Neural progenitor cell (in vitro differentiated cells): ENCODE results near the gene BFAR. TPM values are rescaled to one million over a fixed set of nuclear protein-coding genes. Genes with fewer than 3 reads are reported as not detected.
"Not testable (repeated sequence)": the region's sequence is repeated elsewhere in the genome, so short reads cannot be mapped to it uniquely, and the experiment has no call there.

Experiments
- DNase-seq: peaks from one replicate; pipeline ENCODE4 v3.0.0-alpha.2; 2016; ENCODE audit warnings: low spot score
- H2AFZ ChIP-seq: fragments of 200-600 bp; sonication (generic); replicated peaks from 2 replicates; pipeline ENCODE4 v1.6.1; 2016; ENCODE audit warnings: antibody characterized with exemption
- H3F3A ChIP-seq: fragments of 200-600 bp; sonication (generic); 2 replicates; pipeline ENCODE4 v1.6.1; 2016; ENCODE audit warnings: antibody characterized with exemption, low read depth
- H3K27ac ChIP-seq: fragments of 200-600 bp; sonication (generic); 2 replicates; pipeline ENCODE4 v1.5.1; 2016; ENCODE audit warnings: mild to moderate bottlenecking
- H3K27me3 ChIP-seq: fragments of 200-600 bp; sonication (generic); 2 replicates; pipeline ENCODE4 v1.6.1; 2016; ENCODE audit warnings: mild to moderate bottlenecking, moderate library complexity
- H3K36me3 ChIP-seq: fragments of 200-600 bp; sonication (generic); 2 replicates; pipeline ENCODE4 v1.5.1; 2016
- H3K4me1 ChIP-seq: fragments of 200-600 bp; sonication (generic); 2 replicates; pipeline ENCODE4 v1.6.1; 2016; ENCODE audit warnings: mixed run types
- H3K4me2 ChIP-seq: fragments of 200-600 bp; sonication (generic); 2 replicates; pipeline ENCODE4 v1.6.1; 2016
- H3K4me3 ChIP-seq: fragments of 200-600 bp; sonication (generic); 2 replicates; pipeline ENCODE4 v1.5.1; 2016
- H3K79me2 ChIP-seq: fragments of 200-600 bp; sonication (generic); 2 replicates; pipeline ENCODE4 v1.6.1; 2016; ENCODE audit warnings: low read depth
- H3K9ac ChIP-seq: fragments of 200-600 bp; sonication (generic); 2 replicates; pipeline ENCODE4 v1.6.1; 2016
- H3K9me3 ChIP-seq: fragments of 200-600 bp; sonication (generic); 2 replicates; pipeline ENCODE4 v1.5.1; 2016; ENCODE audit warnings: low read depth
- H4K20me1 ChIP-seq: fragments of 200-600 bp; sonication (generic); 2 replicates; pipeline ENCODE4 v1.6.1; 2016; ENCODE audit warnings: low read depth
- H3K27ac Mint-ChIP-seq: 3 replicates; pipeline ENCODE4 v1.8.0; 2021; ENCODE audit warnings: mixed read lengths
- H3K27me3 Mint-ChIP-seq: 2 replicates; pipeline ENCODE4 v1.8.0; 2022; ENCODE audit warnings: low read depth, mild to moderate bottlenecking, inconsistent platforms, moderate library complexity, mixed read lengths; ENCODE audit not compliant: insufficient read depth
- H3K36me3 Mint-ChIP-seq: 3 replicates; pipeline ENCODE4 v1.8.0; 2021; ENCODE audit warnings: mixed read lengths
- H3K4me1 Mint-ChIP-seq: 3 replicates; pipeline ENCODE4 v1.8.0; 2021; ENCODE audit warnings: mixed read lengths
- H3K4me3 Mint-ChIP-seq: 3 replicates; pipeline ENCODE4 v1.8.0; 2021; ENCODE audit warnings: mild to moderate bottlenecking, moderate library complexity, mixed read lengths
- H3K9me3 Mint-ChIP-seq: 3 replicates; pipeline ENCODE4 v1.8.0; 2020; ENCODE audit warnings: mixed read lengths
- small RNA-seq: library from RNA; depleted of rRNA; stranded (forward); fragments of <200 nt; gene quantifications from one replicate; pipeline ENCODE3, GENCODE V24; 2015
- total RNA-seq: library from RNA; depleted of rRNA; stranded (reverse); fragments of >200 nt; gene quantifications from 2 replicates; pipeline ENCODE4 v1.2.3, GENCODE V29; 2015; ENCODE audit warnings: low replicate concordance

Gene BFAR
- total RNA-seq, 1 donor from 2014 or later, result 72.0 TPM

GRCh38 chr16:14703156-14704011, 70.6 kb downstream of the BFAR start, which contains the start of gene NPIPA3:
Gene NPIPA3 (plus strand): TSS chr16:14703411. CDS start chr16:14708944, 5,533 bp downstream.
- not testable (repeated sequence) for H3K79me2 ChIP-seq, H3K9me3 Mint-ChIP-seq, H3K27ac Mint-ChIP-seq, H2AFZ ChIP-seq, H3K36me3 ChIP-seq, H3K4me3 ChIP-seq, H3F3A ChIP-seq, DNase-seq, H3K36me3 Mint-ChIP-seq, H3K27me3 Mint-ChIP-seq, H3K4me3 Mint-ChIP-seq, H3K9ac ChIP-seq, H3K27ac ChIP-seq, H3K27me3 ChIP-seq, H3K4me2 ChIP-seq, H4K20me1 ChIP-seq, H3K4me1 ChIP-seq, H3K4me1 Mint-ChIP-seq, H3K9me3 ChIP-seq

Small RNA genes within 50 kb of the gene (small RNA-seq; reads per million reads assigned to genes)
- gene RN7SL274P, result not detected
- gene RNU7-125P, result not detected

Other genes starting within 250 kb of the BFAR start
- 35.8 and 53.5 TPM in 2 replicates for gene PARN, start 2.7 kb upstream of the BFAR start, total RNA-seq
- gene PLA2G10, start 61.4 kb downstream of the BFAR start, total RNA-seq, result not detected in 2 replicates
- 1.0 TPM in 1 of 2 replicates, not detected in the other for gene NPIPA3, start 70.5 kb downstream of the BFAR start, total RNA-seq
- 2.5 and 2.7 TPM in 2 replicates for gene NPIPA2, start 109.6 kb downstream of the BFAR start, total RNA-seq
- gene NOMO1, start 200.8 kb downstream of the BFAR start, total RNA-seq, result 61.1 and 85.1 TPM in 2 replicates